ENCODE results near the gene SREBF1.

Gene SREBF1

DNA sequence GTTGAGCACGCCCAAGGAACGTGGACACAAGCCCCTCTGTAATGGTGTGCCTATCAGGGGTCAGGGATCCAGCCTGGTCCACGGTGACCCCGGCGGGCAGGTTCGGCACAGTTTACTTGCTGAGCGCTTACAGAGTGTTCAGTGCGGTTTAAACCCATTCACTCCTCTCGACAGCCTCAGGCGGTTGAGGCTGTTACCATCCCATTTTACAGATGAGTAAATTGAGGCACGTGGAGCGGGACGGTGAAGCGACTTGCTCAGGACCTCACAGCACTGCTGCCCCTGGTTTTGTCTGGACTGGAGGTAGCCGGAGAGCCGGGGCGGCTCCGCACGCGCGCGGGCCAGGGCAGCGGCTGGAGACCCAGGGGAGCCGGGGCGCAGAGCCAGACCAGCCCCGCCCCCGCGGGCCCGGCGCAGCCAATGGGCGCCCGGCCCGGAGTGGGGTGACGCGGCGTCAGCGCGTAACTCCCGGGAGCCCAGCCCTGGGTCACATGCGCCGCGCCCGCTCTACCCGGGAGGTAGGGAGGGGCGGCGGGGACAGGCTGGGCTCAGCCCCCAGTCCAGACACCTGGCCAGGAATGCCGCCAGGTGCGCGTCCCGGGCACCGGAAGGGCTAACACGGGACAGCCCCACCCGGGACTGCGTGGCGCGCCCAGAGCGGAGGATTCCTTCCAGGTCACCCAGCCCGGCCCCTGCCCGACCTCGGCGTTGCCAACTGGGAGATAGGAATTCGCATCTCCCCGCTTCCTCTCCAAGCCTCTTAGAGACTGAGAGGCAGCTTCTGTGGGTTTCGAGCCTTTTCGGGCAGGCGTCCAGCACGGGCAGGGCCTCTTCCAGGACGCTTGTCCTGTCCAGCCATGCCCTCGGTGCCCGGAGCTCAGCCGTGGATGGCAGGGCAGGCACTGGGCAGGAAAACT lies 3.3 kb upstream of the SREBF1 start:
- DNase-seq: peak; percentile 74

DNA sequence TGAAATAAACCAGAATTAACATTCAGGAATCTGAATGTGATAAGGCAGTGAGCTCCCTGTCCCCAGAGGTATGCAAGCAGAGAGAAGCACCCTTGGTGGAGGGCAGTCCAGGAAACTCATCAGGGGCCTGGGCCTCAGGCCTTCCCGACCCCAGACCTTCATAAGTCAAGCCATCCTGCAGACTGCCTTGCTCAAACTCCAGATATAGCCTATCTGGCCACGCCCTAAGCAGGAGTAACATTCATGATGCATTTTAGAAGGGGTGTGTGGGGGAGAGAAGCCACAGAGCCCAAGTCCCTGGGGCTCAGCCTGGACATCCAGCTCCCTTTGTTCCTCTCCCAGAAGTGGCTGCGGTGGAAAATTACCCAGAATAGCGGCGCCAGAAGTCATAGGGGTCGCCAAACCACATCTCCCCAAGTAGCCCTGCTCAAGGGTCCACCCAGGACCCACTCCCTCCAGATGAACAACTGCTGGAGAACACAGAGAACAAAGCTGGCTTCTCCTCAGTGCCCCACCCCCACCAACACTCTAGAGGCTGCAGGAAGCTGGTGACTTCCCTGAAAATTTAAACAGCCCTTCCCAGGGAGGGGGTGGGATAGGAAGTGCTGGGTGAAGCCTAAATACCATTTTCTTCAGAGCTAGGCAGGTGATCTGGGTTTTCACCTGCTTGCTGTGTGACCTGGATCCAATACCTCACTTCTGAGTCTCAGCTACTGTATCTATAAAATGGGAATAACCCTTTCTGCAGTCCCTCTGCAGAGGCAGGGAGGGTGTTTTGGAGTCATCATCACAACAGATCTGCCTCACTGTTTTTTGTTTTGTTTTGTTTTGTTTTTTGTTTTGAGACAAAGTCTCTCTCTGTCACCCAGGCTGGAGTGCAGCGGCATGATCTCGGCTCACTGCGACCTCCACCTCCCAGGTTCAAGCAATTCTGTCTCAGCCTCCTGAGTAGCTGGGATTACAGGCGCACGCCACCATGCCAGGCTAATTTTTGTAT lies 1.5 kb upstream of the SREBF1 start:
- no peak for DNase-seq

DNA sequence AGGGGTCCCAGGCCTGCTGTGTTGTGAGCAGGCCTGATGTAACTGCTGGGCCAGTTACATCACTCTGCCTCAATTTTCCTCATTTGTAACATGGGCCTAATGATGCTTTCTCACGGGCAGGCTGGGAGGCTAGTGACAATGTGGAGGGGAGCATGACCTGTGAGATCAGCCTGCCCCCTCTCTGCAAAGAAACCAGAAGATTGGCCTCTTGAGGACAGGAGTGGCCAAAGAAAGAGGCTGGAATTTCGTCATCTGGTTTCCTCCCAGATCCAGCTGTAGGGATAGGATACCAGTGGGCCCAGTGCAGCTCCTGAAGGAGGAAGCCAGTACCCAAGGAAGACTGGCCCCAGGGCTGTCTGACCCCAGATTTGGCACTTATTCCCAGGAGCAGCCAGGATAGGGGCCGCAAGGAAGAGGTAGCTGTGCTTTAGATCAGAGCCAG lies 615 bp upstream of the SREBF1 start:
- DNase-seq: no peak

DNA sequence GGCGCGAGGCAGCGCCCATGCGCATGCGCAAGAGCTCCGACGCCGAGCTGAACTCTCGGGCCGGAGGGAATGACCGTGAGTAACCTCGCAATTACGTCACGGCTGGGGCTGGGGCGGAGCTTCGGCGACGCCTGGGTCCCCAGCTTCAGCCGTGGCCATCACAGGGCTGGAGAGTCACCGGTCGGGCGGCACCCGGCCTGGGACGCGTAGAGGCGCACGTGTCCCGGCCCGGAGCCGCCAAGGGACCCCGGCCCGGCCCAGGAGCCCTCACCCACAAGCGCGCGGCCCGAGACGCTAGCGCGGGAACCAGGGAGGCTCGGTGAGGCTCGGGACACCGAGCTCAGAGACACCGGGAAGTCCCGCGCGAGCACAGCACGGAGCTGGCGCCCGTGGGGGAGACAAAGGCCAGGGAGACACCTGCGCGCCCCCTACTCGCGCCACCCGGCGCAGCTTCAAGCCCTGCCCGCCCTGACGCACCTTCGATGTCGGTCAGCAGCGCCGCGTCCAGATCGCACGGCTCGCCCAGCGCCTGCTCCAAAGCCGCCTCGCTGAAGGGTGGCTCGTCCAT lies 452 bp downstream of the SREBF1 start:
- DNase-seq: peak; percentile 90

DNA sequence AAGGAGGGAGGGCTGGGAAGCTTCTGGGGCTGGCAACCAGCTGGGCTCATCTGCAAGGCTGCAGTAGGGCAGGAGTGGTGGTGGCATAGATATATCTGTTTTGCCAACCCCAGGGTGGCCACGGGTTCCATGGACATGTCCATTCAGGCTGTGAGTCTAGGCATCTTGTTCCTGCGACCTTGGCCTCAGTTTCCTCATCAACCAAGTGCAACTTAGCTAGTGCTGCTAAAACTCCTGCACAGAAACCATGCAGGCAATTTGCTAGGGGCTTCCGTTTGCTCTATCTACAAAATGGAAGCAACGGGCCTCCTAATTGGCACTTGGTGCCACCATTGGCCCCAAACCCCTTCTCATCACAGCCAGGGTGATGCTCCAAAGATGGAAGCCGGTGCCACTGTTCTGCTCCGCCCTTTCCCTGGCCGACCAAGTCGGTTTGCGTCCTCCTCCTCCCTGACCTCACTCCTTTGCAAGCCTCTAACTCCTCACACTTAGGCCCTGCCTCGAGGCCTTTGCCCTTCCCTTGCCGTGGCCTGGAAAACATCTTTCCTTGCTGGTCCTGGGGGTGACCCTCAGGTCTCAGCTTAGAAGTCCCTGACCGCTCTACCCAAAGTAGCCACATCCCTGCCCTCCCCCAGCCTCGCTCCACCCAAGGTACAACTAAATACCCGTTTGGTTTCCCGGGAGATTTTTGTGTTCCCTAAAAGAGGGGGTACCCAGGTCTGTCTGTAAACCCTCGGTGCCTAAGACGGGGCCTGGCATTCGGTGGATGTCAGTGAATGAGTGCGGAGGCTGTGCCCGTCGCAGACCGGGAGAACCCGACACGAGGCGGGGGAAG lies 1.2 kb downstream of the SREBF1 start:
- no peak for DNase-seq

DNA sequence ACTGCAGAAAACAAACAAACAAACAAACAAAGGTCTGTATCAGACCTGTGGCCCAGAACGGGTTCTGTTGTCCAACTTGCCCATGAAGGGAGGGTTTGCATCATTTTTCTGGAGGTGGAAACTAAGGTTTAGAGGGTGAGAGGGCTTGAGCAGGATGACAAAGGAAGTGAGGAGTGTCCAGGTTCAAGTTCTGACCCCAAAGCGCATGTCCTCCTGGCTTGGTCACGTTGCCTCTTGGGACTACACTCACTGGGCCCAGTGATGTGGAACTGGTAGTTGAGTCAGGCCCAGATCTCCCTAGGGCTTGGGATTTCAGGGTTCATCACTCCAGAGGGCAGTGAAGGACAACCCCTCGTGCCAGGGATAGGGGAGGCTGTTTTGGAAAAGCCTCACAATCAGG lies 1.8 kb downstream of the SREBF1 start:
- DNase-seq: no peak

DNA sequence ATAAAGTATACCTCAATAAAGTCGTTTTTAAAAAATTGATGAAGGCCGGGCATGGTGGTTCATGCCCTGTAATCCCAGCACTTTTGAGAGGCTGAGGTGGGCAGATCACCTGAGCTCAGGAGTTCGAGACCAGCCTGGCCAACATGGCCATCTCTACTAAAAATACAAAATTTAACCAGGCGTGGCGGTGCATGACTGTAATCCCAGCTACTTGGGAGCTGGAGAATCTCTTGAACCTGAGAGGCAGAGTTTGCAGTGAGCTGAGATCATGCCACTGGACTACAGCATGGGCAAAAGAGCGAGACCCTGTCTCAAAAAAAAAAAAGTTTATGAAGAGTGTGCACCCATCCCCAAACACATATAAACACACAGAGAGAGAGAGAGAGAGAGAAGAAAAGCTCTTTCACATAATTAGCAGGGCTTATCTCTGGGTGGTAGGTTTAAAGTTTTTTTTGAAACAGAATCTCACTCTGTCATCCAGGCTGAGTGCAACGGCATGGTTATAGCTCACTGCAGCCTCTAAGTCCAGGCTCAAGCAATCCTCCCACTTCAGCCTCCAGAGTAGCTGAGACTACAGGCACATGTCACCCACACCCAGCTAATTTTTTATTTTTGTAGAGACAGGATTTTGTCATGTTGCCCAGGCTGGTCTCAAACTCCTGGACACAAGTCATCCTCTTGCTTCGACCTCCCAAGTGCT lies 3.0 kb downstream of the SREBF1 start:
- no peak for DNase-seq

DNA sequence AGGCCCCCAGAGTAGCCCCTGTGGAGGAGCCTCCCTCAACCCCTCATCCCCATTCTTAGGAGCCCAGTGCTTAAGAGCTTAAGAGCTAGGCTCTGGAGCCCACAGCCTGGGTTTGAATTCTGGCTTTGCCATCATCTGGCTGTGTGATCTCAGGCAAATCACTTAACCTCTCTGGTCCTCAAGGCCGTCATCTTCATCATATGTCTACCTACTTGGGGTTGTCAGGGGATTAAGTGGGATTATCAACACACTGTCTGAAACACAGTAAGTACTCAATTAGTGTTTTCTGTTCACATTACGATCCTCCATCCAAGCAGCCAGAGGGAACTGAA lies 4.8 kb downstream of the SREBF1 start:
- no peak for DNase-seq

DNA sequence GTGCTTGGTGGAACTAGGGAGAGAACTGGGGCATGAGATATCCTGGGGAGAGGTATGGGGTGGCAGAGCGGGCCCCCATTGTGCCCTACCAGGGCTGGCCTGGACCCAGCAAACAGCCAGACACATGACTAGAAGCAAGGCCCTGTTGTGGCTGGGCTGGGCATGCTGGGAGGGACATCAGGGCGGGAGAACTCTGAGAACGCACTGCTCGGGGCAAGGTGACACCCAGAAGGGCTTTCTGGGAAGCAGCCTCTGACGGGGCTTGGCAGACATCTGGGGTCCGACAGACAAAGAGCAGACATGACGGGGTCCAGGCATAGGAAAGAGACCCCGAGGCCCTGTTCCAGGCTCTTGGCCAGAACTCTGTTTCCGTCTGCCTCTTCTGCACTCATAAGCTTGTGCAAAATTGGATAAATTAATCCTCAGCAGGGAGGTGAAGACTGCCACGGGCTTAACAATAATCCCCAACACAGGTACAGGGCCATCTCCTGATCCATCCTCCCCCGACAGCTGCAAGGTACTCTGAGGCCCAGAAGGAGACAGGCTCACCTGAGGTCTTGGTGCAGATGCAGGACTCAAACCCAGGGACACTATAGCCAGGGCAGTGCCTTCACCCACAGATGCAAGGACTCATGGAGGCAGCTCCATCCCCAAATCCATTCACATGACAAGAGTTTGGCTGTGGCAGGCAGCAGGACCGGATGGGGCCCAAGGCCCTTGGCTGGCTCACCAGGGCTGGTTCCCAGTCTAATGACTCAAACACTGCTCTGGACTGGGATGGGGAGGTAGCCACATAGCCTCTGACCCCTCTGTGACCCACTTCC lies 5.4 kb downstream of the SREBF1 start:
- DNase-seq: no peak

DNA sequence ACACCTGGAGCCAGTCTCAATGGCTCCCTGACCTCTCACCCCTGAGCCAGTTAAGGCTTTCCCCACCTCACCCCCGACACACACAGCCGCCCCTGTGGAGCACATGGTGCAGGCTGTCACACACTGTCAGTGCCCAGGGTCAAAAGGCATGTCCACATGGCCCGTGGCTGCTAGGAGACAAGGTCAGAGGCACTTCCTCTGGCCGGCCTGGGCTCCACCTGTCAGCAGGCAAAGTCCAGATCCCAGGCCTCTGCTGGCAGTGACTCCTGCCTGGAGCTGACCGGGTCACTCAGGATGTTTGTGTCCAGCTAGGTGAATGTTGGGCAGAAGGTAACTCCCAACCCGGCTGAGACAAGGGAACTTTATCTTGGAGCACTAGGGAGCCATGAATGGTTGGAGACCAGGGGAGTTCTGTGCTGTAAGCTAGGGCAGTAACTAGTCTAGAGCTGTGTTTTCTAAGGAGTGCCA lies 6.0 kb downstream of the SREBF1 start:
- no peak for DNase-seq

DNA sequence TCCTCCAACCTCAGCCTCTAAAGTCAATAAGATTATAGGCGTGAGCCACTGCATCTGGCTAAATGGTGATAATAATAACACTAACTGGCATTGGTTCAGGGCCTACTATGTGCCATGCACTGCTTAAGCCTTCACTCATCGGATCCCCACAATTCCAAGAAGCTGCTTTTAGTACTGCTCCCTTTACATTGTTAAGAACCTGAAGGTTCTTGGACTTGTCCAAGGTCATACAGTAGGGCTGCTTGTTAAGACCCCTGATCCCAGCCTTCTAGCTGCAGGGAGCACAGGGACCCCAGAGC lies 6.6 kb downstream of the SREBF1 start:
- no peak for DNase-seq

DNA sequence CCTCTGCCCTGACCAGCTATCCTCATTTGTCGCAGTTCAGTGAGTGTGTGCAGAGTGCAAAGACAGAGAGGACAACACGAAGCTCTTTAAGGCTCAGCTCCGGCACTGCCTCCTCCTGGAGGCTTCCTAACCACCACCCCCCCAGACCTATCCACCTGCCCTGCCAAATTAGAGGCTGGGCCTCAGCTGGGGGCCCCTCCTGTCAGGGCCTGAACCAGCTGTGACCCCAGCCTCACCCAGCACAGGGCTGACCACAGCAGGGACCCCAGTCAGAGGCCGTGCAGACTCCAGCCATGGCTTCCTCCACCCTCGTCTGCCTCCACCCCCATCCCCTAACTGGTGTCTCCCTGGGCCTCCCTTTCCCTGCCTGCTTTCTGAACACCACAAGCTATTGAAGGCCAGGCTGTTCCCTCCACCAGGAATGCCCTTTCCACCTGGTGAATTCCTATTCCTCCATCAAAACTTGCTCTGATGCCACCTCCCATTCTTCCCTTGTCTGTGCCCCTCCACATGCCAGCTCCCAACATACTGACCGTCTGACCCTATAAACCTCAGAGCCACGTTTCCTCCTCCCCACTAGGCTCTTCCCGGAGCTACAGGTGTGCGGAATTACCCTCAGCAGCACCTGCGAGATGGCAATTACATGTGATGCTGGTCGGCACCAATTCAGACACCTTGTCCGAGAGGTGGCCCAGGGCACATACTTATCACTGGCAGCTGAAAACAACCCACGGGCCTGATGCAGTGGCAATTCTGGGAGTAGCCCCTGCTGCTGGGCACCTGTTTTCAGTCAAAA lies 8.8 kb downstream of the SREBF1 start:
- no peak for DNase-seq

DNA sequence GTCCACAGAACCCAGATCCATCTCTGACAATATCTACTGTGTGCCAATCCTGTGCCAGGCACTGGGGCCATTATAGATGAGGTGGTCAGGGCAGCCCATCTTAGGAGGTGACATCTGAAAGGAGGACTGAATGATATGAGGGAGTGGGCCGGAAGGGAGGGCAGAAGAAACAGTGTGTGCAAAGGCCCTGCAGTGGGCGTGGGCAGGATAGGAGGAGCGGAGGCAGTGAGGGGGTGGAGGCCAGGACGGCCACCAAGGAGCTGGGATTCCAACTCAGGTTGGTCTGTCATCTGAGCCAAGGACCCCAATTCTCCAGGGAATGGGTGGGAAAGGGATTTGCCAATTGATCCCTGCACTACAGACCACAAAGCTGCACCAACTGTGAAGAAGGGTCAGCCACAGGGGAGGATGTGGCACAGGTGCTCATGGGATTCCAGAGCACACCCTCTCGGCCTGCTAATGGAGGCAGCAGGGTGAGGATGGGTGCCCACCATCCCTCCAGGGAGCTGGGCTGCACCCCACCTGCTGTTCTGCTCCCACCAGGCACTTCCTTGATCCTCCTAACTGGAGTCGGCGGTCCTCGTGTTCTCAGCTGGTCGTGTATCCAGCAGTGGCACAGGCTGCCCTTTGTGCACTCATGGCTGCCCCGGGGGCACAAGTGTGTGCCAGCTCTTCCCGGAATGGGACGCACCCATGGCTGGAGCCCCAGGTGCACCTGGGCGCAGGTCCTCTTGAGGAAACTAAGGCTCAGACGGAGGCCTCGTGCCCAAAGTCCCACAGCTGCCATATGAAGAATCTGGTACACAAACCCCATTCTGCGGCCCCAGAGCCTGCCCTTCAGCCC lies 9.6 kb downstream of the SREBF1 start:
- no peak for DNase-seq

DNA sequence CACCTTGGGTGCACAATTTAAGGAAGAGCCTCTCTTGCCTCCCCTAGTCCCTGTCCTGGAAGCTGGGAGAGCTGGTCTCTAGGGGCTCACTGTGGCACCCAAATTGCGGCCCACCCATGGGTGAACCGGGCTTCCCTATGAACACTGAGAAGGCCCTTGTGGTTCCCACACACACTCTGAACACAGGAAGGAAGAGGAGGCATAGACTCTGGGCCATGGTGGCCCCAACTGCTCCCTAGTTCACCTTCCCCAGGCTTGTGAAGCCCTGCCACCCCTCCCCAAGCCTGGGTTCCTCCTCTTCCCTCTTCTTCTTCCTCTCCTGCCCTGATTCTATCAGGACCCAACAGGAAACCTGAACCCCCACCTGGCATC lies 10.5 kb downstream of the SREBF1 start:
- no peak for DNase-seq

DNA sequence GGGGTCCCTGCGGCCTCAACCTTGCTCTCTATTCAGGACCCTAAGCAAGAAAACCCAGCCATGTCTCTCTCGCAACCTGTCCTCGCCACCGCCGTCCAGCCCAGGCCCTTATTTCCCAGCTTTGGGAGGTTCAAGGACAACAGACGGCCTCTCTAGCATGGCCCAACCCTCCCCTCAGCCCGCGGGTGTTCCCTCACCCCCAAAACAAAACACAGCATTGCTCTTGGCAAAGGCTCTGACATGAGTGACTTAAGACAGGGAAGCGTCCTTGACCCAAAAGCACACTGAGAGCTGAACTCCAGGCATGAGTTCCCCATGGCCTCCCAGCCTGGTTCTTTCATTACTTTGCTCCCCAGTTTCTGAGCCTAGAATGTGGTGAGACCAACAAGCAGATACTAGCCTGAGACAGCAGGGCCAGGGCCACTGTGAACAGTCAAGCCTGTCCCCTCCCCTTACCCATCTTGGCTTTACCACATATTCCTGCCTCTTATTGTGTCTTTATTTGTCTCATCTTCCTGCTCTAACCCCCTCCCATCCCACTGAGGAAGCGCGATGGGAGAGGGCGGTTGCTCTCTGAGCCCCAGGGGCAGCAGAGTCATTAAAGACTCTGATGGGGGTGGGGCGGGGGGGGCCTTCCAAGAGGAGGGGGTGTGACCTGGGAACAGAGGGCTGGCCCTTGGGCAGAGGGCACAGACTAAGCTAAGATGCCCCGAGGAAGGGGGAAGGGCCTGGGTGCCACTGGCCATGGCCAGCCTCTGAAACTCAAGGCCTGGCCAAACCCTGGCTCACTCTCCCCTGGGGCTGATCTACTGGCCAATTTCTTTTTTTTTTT lies 11.8 kb downstream of the SREBF1 start:
- DNase-seq: no peak

DNA sequence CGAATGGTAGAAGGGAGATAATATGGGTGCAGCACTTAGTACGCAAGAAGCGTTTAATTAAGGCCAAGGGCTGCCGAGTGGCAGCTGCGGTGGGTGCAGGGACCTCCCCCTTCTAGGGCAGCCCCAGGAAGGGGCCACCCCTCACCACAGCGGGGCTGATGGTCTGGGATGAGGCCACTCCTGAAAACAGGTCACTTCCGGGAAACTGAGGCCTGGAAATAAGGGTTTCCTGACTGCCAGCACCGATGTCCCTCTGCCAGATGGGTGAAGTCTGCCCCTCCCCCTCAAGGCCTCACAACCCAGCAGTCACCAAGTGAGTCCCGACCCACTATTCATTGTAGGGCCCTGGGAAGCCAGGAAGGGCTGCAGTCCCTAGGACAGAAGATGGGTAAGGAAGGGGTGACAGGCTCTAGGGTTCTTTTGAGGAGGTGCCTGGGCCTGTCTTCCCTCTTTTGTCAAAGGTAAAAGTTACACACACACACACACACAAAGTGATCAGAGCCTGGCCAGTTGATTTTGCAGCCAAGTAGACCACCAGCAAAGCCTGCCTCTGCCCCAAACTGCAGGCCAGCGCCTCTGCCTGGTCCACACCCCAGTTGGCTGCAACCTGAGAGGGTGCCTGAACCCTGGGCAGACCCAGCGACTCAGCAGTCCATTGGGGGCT lies 12.5 kb downstream of the SREBF1 start:
- no peak for DNase-seq

DNA sequence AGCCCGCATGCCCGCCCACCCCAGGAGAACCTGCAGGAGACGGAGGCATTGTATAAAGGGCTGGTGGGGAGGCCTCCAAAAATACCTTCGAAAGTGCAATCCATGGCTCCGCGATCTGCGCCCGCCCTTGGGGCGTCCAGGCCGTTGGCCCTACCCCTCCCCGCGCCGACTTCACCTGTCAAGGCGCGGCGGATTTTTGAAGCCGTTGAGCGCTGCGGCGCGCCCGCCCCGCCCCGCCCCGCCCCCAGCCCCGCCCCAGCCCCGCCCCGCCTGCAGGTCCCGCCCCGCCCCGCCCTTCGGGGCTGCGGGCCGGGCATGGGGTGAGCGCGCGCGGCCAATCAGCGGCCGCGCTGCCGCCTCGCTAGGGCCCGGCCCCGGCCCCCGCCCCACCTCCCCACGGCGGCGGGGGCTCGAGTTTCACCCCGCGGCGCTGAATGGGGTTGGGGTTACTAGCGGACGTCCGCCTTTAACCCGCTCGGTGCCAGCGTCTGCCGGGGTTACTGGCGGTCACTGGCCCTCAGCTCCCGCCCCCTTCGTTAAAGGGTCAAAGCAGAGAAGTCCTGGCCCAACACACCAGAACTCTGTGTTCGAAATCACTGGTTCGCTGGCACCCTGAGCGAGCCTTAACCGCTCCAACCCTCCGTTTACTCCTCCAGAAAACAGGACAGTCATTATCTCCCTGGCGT lies 13.2 kb downstream of the SREBF1 start:
- peak; percentile 78 for DNase-seq
